T-helper 2 cell (primary cell): ENCODE results near the gene TFF1.
A peak's percentile ranks its signal among the peaks of the same experiment; 100 is the strongest.

ENCODE experiments used
- DNase-seq, 5 experiments: peaks; one replicate each; pipeline versions ENCODE4 v3.0.0 to v3.0.0-alpha.2; 2012 to 2022

TFF1 gene

GRCh38 chr21:42398436-42399028 lies 32.2 kb upstream of the TFF1 start:
- no peak for DNase-seq

GRCh38 chr21:42397746-42398394 lies 31.5 kb upstream of the TFF1 start:
- DNase-seq: no peak

GRCh38 chr21:42396799-42397745 lies 30.7 kb upstream of the TFF1 start:
- no peak for DNase-seq

GRCh38 chr21:42395905-42396651 lies 29.7 kb upstream of the TFF1 start, which contains the start of gene TMPRSS3:
TMPRSS3 (minus strand) TSS chr21:42396052; CDS start chr21:42395417, 635 bp downstream.
- DNase-seq: no peak

GRCh38 chr21:42395302-42395701 lies 29.0 kb upstream of the TFF1 start:
- DNase-seq: no peak

- no peak for DNase-seq
Measured at GRCh38 chr21:42393443-42393950, 27.2 kb upstream of the TFF1 start.

GRCh38 chr21:42392731-42393442 lies 26.6 kb upstream of the TFF1 start:
- peak in 1 of 5 experiments; percentile 67 for DNase-seq

- no peak for DNase-seq
Measured at GRCh38 chr21:42391297-42391696, 25.0 kb upstream of the TFF1 start.

GRCh38 chr21:42390696-42391095 lies 24.4 kb upstream of the TFF1 start:
- no peak for DNase-seq

- no peak for DNase-seq
Measured at GRCh38 chr21:42390193-42390592, 23.9 kb upstream of the TFF1 start.

- no peak for DNase-seq
Measured at GRCh38 chr21:42389449-42389835, 23.1 kb upstream of the TFF1 start.

- peak in 2 of 5 experiments; percentile 41 to 57 for DNase-seq
Measured at GRCh38 chr21:42388740-42389448, 22.6 kb upstream of the TFF1 start.

GRCh38 chr21:42387843-42388340 lies 21.6 kb upstream of the TFF1 start:
- peak in 1 of 5 experiments; percentile 50 for DNase-seq

GRCh38 chr21:42387164-42387563 lies 20.8 kb upstream of the TFF1 start:
- DNase-seq: no peak

GRCh38 chr21:42386034-42386591 lies 19.8 kb upstream of the TFF1 start:
- no peak for DNase-seq

- DNase-seq: no peak
Measured at GRCh38 chr21:42385619-42386018, 19.3 kb upstream of the TFF1 start.

- no peak for DNase-seq
Measured at GRCh38 chr21:42384989-42385388, 18.7 kb upstream of the TFF1 start.

- DNase-seq: no peak
Measured at GRCh38 chr21:42384156-42384945, 18.0 kb upstream of the TFF1 start.

- no peak for DNase-seq
Measured at GRCh38 chr21:42383331-42383730, 17.0 kb upstream of the TFF1 start.

GRCh38 chr21:42382915-42383314 lies 16.6 kb upstream of the TFF1 start:
- no peak for DNase-seq
